HG03135 (cell line): ENCODE measurements around the gene PROB1.
"Not testable (repeated sequence)": the region's sequence is repeated elsewhere in the genome, so short reads cannot be mapped to it uniquely, and the experiment has no call there.

Experiments
- ATAC-seq: cut with Tn5 transposase; IDR thresholded peaks from one replicate; pipeline ENCODE4 v1.9.1; 2021; ENCODE audit warnings: mild to moderate bottlenecking, moderate library complexity; ENCODE audit not compliant: unreplicated experiment

Gene PROB1

GRCh38 chr5:139394654-139395566 is at the start of gene PROB1:
Gene PROB1, minus strand, starts transcription at chr5:139395104. Its CDS starts 23 bp downstream, at chr5:139395081.
- ATAC-seq, result no peak

- no peak for ATAC-seq
These were observed 49.0 kb upstream of the PROB1 start for GRCh38 chr5:139443831-139444453.

- ATAC-seq, result not testable (repeated sequence)
These were observed 45.5 kb upstream of the PROB1 start for GRCh38 chr5:139440416-139440815.

DNA sequence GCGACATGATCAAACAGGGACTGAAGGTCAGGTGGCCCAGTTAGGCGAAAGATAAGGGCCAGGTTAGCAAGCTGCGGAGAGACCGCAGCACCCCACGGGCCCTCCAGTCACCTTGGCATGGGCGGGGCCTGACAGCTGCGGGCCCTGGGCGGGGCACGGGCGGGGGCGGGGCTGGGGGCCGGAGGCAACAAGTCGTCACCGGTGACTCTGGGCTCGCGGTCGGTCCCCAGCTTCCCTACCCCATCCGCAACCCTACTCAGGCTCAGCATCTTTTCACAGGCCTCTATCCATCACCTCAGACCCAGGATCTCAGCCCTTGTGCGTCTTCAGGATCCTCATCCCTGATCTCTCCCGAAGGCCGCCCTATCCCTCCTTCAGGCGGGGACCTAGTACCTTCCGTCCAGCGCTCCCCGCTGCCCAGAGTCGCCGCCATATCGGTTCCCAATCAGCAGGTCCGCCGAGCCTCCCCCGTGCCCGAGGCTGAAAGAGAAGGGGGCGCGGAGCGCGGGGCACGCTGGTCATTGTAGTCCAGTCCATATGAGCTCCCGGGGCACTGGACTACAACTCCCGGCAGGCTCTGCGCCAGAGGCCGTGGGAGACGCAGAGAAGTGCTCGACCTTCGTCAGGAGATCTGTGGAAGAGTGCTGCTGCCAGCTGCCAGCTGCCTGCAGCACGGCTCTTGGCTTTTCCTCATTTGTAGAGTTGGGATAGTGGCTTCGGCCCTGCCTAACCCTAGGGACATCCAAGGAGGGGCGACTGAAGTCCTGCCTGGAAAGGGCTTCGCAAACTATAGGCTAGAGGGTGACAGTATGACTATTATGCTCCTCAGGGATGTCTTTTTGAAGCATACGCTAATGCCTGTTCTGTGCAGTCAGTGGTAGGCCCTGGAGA is 44.4 kb upstream of the PROB1 start, which contains the start of gene DNAJC18:
TSS of gene DNAJC18 (minus strand) at position 513 of the 891 bp plus-strand sequence. CDS start at position 433, 80 bp downstream.
- peak; percentile 91 for ATAC-seq

DNA sequence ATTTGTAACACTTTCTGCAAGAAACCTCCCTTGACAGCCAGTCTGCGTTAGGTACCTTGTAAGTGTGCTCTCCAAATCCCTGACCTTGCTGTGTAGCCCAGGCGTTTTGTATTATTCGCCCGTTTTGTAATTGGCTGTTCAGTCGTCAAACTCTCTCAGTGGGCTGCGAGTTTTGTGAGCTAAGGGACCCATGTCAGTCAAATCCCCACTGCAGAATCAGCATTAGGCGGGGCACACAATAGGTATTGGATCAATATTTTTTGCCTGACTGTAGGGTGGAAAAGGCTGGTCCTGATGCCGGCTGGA is 43.8 kb upstream of the PROB1 start:
- no peak for ATAC-seq

DNA sequence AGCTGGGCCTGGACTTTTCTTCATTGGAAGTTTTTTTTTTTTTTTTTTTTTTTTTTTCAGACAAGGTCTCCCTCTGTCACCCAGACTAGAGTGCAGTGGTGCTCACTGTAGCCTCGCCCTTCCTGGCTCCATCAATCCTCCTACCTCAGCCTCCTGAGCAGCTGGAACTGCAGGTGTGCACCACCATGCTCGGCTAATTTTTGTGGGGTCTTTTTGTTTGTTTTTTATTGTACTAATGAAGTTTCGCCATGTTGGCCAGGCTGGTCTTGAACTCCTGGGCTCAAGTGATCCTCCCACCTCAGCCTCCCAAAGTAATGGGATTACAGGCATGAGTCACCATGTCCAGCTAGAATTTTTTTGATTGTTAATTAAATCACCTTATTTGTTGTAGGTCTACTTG is 40.8 kb upstream of the PROB1 start:
- ATAC-seq, result no peak

DNA sequence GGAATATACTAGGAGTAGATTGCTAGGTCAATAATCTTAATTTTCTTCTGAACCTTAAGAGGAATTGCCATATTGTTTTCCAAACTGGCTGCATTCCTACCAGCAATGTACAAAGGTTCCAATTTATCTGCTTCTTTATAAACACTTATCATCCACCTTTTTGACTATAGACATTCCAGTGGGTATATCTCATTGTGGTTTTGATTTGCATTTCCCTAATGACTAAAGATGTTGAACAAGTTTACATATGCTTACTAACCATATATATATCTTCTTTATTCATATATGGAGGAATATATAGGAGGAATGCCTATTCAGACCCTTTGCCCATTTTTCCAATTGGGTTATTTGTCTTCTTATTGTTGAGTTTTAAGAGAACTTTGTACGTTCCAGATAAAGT is 36.8 kb upstream of the PROB1 start:
- ATAC-seq, result no peak

DNA sequence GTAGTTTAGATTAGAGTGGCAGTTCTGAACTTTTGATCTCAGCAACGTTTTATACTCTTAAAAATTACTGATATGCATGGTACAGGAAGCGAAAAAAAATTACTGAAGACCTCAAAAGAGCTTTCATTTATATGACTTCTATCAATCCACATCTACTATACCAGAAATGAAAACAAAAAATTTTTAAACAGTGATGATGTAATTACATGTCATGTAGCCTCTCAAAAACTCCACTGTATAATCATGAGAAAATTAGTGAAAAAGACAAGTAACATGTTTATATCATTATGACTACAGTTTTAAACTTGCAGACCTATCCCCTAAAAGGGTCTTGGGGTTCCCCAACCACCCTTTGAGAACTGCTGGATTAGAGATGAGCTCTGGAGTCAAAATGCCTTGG is 35.1 kb upstream of the PROB1 start:
- no peak for ATAC-seq

GRCh38 chr5:139426203-139426885 is 31.4 kb upstream of the PROB1 start:
- no peak for ATAC-seq

DNA sequence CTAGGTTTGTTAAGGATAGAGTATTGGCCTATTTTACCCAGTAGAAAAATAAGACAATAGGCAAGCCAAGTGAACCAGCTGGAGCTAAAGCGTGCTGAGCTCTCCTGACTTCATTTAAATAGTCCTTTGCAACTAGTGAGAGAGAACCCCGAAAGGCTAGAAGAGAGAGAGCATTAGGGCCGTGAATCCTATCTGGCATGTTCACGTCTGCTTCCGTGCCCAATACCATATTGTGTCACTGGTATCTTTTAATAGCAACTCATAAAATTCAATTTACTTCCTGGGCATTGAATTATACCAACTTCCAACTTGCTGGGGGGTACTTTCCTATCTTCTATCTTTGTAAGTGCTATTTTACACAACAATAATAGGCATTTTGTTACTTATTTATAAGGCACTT is 30.6 kb upstream of the PROB1 start:
- ATAC-seq, result no peak

- peak; percentile 79 for ATAC-seq
These were observed 27.5 kb upstream of the PROB1 start for GRCh38 chr5:139422307-139422893.

- ATAC-seq, result no peak
These were observed 24.6 kb upstream of the PROB1 start for GRCh38 chr5:139419226-139420192.

- no peak for ATAC-seq
These were observed 23.9 kb upstream of the PROB1 start for GRCh38 chr5:139418793-139419192.

- ATAC-seq, result no peak
These were observed 22.3 kb upstream of the PROB1 start for GRCh38 chr5:139417214-139417613.

- no peak for ATAC-seq
These were observed 21.7 kb upstream of the PROB1 start for GRCh38 chr5:139416651-139417050.

GRCh38 chr5:139415869-139416268 is 21.0 kb upstream of the PROB1 start:
- ATAC-seq, result no peak

- no peak for ATAC-seq
These were observed 20.4 kb upstream of the PROB1 start for GRCh38 chr5:139415221-139415861.

- no peak for ATAC-seq
These were observed 19.8 kb upstream of the PROB1 start for GRCh38 chr5:139414581-139415130.
